Activated CD8-positive, alpha-beta T cell treated with anti-CD3 and anti-CD28 coated beads for 36 hours (primary cell): ENCODE measurements around the gene CMSS1. TPM values are rescaled to one million over a fixed set of nuclear protein-coding genes. Genes with fewer than 3 reads are reported as not detected.
"Not testable (repeated sequence)": the region's sequence is repeated elsewhere in the genome, so short reads cannot be mapped to it uniquely, and the experiment has no call there.

Experiments used
- ATAC-seq: fragments of 200-7000 bp; cut with Tn5 transposase; one replicate; pipeline ENCODE4 v1.10.0; 2021; ENCODE audit warnings: mild to moderate bottlenecking, moderate library complexity
- CTCF ChIA-PET: fragments of 350-600 bp; sonication (Branson Sonifier 250); formaldehyde crosslinking; loops from one replicate; lab custom pipeline; 2021; ENCODE audit warnings: antibody characterized with exemption; lab: Charles Lee
- POLR2A ChIA-PET: fragments of 350-600 bp; sonication (Branson Sonifier 250); formaldehyde crosslinking; loops from one replicate; lab custom pipeline; 2021; ENCODE audit warnings: antibody characterized with exemption; lab: Charles Lee
- DNase-seq: peaks from one replicate; pipeline ENCODE4 v3.0.0-alpha.2; 2020
- H3K27ac Mint-ChIP-seq: one replicate; pipeline ENCODE4 v1.8.0; 2021; ENCODE audit warnings: mild to moderate bottlenecking, mixed read lengths
- H3K27me3 Mint-ChIP-seq: one replicate; pipeline ENCODE4 v1.8.0; 2021; ENCODE audit warnings: mixed read lengths
- H3K36me3 Mint-ChIP-seq: one replicate; pipeline ENCODE4 v1.8.0; 2021; ENCODE audit warnings: low read depth, mixed read lengths
- H3K4me1 Mint-ChIP-seq: one replicate; pipeline ENCODE4 v1.8.0; 2021; ENCODE audit warnings: low read depth, mixed read lengths
- H3K4me3 Mint-ChIP-seq: one replicate; pipeline ENCODE4 v1.8.0; 2021; ENCODE audit warnings: mild to moderate bottlenecking, moderate library complexity, mixed read lengths
- H3K9me3 Mint-ChIP-seq: one replicate; pipeline ENCODE4 v1.8.0; 2021; ENCODE audit warnings: mixed read lengths
- intact Hi-C: fragments of 100-400 bp; cut with micrococcal nuclease; formaldehyde crosslinking; loops from one replicate; pipeline ENCODE4 v1.10.0; 2022
- total RNA-seq, 2 experiments: library from RNA; stranded (reverse); gene quantifications; one replicate each; pipeline ENCODE4 v1.2.3, GENCODE V29; 2021
- TF ChIP-seq, protein P1 (sequence below): fragments of 200-600 bp; IDR thresholded peaks from one replicate; pipeline ENCODE4 v1.8.0; 2022; ENCODE audit warnings: antibody characterized with exemption, mild to moderate bottlenecking

CMSS1 gene
- total RNA-seq, 2 experiments from 2014 or later, result 93.9 to 110 TPM

DNA sequence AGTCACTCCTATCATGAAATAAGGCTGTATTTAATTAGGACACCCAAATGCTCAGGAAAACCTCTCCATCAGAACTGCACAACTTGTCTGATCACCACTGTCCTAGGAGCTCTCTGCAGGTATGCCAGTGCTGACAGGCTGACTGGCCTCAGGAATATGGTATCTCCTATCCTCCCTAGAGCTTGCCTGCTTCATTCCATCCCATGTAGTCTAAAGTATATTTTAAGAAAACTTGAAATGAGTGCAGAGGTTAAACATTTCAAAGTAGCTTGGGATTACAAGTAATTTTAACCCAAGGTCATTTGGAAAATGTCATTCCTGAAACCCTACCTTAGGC lies 273.0 kb downstream of the CMSS1 start:
- no peaks in the 10 kb centered on the region for H3K27me3 Mint-ChIP-seq
- no peaks in the 10 kb centered on the region for H3K9me3 Mint-ChIP-seq
- TF ChIP-seq, protein P1, sequence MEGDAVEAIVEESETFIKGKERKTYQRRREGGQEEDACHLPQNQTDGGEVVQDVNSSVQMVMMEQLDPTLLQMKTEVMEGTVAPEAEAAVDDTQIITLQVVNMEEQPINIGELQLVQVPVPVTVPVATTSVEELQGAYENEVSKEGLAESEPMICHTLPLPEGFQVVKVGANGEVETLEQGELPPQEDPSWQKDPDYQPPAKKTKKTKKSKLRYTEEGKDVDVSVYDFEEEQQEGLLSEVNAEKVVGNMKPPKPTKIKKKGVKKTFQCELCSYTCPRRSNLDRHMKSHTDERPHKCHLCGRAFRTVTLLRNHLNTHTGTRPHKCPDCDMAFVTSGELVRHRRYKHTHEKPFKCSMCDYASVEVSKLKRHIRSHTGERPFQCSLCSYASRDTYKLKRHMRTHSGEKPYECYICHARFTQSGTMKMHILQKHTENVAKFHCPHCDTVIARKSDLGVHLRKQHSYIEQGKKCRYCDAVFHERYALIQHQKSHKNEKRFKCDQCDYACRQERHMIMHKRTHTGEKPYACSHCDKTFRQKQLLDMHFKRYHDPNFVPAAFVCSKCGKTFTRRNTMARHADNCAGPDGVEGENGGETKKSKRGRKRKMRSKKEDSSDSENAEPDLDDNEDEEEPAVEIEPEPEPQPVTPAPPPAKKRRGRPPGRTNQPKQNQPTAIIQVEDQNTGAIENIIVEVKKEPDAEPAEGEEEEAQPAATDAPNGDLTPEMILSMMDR, result no peak
- DNase-seq (no peak), ATAC-seq (peak; percentile 15)
- POLR2A ChIA-PET, result interaction anchor here (1.0 kb wide), 1 partner anchor 14 kb away, joined by 3 read pairs; no protein-coding TSS in a partner anchor
- H3K27ac Mint-ChIP-seq, result no peak overlapping the region
- CTCF ChIA-PET, result interaction anchor here (1.0 to 4.4 kb wide), 12 partner anchors 7 to 261 kb away, joined by 3 to 41 read pairs (median 7); no protein-coding TSS in a partner anchor
- peaks cover 2% of the 10 kb centered on the region for H3K36me3 Mint-ChIP-seq
- H3K4me1 Mint-ChIP-seq, result peaks cover 29% of the 10 kb centered on the region
- H3K4me3 Mint-ChIP-seq, result no peak overlapping the region
- intact Hi-C loops, result no loop called here

DNA sequence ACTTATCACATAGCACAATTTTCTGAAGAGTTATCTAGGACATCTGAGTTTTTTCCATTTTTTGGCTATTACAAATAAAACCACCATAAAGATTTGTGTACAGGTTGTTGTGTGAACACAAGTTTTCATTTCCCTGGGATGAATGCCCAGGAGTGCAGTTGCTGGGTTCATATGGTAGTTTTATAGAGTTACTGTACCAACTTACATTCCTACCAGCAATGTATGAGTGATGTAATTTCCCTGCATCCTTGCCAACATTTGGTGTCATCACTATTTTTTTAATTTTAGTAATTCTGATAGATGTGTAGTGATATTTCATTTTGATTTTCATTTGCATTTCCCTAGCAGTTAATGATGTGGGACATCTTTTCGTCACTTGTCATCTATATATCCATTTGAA lies 276.2 kb downstream of the CMSS1 start:
- TF ChIP-seq, protein P1, result no peak
- no peak for ATAC-seq
- Mint-ChIP-seq H3K9me3 (no peaks in the 10 kb centered on the region), H3K27me3 (no peaks in the 10 kb centered on the region), H3K4me1 (peaks cover 16% of the 10 kb centered on the region), H3K27ac (no peak overlapping the region), H3K4me3 (no peak overlapping the region), H3K36me3 (peaks cover 2% of the 10 kb centered on the region)
- ChIA-PET CTCF (no interaction called here), POLR2A (no interaction called here)
- intact Hi-C loops, result no loop called here
- no peak for DNase-seq

DNA sequence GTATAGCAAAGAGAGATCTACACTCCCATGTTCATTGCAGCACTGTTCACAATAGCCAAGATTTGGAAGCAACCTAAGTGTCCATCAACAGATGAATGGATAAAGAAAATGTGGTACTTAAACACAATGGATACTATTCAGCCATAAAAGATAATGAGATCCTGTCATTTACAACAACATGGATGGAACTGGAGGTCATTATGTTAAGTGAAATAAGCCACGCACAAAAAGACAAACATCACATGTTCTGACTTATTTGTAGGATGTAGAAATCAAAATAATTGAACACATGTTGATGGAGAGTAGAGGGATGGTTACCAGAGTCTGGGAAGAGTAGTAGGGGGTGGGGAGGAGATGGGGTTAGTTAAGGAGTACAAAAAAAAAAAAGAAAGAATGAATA lies 278.6 kb downstream of the CMSS1 start:
- H3K36me3 Mint-ChIP-seq, DNase-seq, H3K9me3 Mint-ChIP-seq, CTCF ChIA-PET, H3K4me1 Mint-ChIP-seq, POLR2A ChIA-PET, ATAC-seq, intact Hi-C loops, H3K4me3 Mint-ChIP-seq, H3K27me3 Mint-ChIP-seq, H3K27ac Mint-ChIP-seq: not testable (repeated sequence)

DNA sequence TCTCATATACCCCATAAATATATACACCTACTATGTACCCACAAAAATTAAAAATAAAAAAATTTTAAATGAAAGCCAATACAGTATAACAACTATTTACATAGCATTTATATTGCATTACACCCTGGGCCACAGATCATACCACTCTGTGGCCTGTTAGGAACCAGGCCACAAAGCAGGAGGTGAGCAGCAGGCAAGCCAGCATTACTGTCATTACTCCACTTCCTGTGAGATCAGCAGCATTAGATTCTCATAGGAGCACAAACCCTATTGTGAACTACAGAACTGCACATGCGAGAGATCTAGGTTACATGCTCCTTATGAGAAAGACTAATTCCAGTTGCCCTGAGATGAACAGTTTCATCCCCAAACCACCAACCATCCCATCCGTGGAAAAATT lies 279.2 kb downstream of the CMSS1 start:
- peak; percentile 47 for ATAC-seq
- peak; percentile 18 for DNase-seq
- Mint-ChIP-seq H3K4me3 (no peak overlapping the region), H3K36me3 (peaks cover 10% of the 10 kb centered on the region), H3K27me3 (no peaks in the 10 kb centered on the region), H3K9me3 (peaks cover 2% of the 10 kb centered on the region), H3K27ac (no peak overlapping the region), H3K4me1 (peaks cover 2% of the 10 kb centered on the region)
- intact Hi-C loops, result no loop called here
- ChIA-PET CTCF (no interaction called here), POLR2A (no interaction called here)
- TF ChIP-seq, protein P1, result no peak

DNA sequence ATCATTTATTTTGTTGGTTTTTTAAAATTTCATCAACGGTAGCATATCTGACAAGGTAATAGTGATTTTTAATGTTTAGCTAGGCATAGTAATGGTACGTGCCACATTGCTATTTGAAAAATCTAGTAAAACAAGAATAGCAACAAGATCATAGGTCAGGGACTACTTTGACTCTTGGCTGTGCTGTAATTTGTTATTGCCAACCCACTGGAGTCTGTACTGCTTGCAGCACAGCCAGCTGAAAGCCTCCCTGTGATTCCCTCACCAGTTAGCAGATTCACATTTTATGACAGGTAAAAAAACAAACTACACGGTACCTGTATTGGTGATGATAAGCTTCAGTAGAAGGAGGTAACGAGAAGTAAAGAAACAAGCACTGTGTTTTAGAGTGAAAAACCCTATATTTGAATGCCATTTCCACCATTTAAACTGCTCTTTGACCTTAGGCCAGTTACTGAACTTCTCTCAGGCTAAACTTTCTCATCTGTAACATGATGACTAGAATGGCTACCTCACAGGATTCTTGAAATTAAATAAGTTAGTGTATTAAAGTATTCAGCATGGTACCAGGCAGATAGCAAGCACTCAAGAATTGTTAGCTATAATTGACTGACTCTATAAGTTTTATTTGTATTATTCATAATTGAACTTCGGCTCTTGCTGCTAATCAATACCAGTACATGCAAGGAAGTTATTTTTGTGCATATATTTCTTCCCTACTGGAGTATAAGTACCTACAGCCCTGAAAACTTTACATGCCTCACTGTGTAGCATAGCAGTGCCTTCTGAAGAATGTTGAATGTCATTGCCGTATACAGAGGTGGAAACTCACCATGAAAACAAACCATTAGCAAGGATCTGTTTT lies 280.5 kb downstream of the CMSS1 start:
- H3K27me3 Mint-ChIP-seq, result no peaks in the 10 kb centered on the region
- TF ChIP-seq, protein P1, result no peak
- no peak overlapping the region for H3K27ac Mint-ChIP-seq
- intact Hi-C loops, result no loop called here
- H3K9me3 Mint-ChIP-seq, result peaks cover 2% of the 10 kb centered on the region
- H3K36me3 Mint-ChIP-seq, result peaks cover 17% of the 10 kb centered on the region
- DNase-seq, result no peak
- POLR2A ChIA-PET, result interaction anchor here (0.7 kb wide), 1 partner anchor 405 kb away, joined by 3 read pairs; no protein-coding TSS in a partner anchor
- CTCF ChIA-PET, result interaction anchor here (0.7 to 2.1 kb wide), 4 partner anchors 8 to 279 kb away, joined by 3 to 9 read pairs (median 5); no protein-coding TSS in a partner anchor
- no peak overlapping the region for H3K4me3 Mint-ChIP-seq
- H3K4me1 Mint-ChIP-seq, result peaks cover 2% of the 10 kb centered on the region
- no peak for ATAC-seq
